NCI-H1105 treated with DMSO at 0.1 percent for 48 hours (cell line): ENCODE data around the gene WDR18.
"Not testable (repeated sequence)": the region's sequence is repeated elsewhere in the genome, so short reads cannot be mapped to it uniquely, and the experiment has no call there.

Experiments used
- DNase-seq: peaks from one replicate; lab custom pipeline; 2025; lab: John Stamatoyannopoulos, UW

WDR18 gene

DNA sequence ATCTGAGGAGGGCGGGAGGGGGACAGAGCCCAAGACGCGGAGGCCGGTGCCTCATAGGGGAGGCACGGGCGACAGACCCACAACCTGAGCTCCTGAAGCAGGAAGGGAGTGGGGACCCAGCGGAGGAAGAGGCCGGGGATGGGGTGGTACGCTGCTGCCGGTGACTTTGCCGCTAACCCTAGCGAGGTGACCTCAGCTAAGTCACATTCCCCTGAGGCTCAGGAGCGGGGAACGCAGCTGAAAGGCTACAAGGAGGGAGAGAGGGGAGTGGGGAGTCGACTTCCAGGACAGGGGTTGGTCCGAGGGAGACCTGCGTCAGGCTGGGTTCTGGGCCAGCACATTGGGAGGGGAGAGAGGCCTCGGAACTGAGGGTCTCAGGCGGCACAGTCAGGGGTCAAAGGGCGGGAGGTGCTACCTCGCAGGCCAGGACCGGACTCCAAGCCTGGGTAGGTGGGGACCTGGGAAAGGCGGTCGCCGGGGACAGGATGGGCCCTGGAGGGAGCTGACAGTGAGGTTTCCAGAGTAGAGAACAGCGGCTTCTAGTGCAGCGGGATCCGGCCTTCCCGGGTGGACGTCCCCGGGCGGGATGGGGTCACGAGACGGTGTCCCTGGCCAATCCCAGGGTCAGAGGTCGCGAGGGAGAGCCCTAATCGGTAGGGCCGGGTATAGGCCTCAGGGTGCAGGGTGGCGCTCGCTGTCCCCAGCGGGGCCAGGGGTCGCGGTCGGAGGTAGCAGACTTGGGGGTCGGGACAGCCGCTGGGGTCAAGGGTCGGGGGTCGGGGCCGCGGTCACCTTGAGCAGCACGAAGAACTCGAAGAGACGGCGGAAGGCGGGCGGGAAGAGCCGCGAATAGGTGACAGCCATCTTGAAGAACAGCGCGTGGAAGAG is 36.1 kb downstream of the WDR18 start:
- no peak for DNase-seq

DNA sequence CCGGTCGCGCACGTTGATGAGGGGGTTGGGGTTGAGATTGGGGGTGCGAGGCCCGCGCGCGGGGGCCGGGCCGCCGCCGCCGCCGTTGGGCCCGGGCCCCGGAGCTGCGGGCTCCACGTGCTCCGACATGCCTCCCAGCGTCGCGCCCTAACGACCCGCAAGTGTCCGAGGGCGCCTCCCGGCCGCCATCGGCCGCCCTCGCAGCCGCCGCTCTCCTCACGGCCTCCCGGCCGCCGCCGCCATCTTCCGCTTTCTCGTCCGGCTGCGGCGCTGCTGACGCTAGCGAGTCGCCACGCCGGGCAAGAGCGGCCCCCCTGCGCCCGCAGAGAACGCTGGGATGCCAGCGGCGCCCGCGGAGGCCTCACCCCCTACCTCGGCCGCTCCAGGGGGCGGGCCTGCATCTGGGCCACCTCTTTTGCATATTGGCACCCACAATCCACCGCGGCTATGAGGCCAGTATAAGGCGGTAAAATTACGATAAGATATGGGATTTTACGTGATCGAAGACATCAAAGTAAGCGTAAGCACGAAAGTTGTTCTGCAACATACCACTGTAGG is 36.8 kb downstream of the WDR18 start, which contains the start of gene TMEM259:
TSS of gene TMEM259 (minus strand) at position 256 of the 558 bp plus-strand sequence. CDS start at position 129, 127 bp downstream.
- peak; percentile 96 for DNase-seq

DNA sequence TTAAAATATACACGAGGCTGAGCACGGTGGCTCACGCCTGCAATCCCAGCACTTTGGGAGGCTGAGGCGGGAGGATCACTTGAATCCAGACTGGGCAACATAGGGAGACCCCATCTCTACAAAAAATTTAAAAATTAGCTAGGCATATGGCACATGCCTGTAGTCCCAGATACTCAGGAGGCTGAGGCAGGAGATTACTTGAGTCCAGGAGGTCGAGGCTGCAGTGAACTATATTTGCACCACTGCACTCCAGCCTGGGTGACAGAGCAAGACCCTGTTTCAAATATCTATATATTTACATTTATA is 39.7 kb downstream of the WDR18 start:
- DNase-seq, result not testable (repeated sequence)

- not testable (repeated sequence) for DNase-seq
Measured at GRCh38 chr19:1025080-1025479, 40.9 kb downstream of the WDR18 start.

- DNase-seq, result no peak
Measured at GRCh38 chr19:1025960-1026782, 42.0 kb downstream of the WDR18 start, which contains the start of gene CNN2. TSS of gene CNN2 (plus strand) at chr19:1026608. CDS start at chr19:1026662, 54 bp downstream.

DNA sequence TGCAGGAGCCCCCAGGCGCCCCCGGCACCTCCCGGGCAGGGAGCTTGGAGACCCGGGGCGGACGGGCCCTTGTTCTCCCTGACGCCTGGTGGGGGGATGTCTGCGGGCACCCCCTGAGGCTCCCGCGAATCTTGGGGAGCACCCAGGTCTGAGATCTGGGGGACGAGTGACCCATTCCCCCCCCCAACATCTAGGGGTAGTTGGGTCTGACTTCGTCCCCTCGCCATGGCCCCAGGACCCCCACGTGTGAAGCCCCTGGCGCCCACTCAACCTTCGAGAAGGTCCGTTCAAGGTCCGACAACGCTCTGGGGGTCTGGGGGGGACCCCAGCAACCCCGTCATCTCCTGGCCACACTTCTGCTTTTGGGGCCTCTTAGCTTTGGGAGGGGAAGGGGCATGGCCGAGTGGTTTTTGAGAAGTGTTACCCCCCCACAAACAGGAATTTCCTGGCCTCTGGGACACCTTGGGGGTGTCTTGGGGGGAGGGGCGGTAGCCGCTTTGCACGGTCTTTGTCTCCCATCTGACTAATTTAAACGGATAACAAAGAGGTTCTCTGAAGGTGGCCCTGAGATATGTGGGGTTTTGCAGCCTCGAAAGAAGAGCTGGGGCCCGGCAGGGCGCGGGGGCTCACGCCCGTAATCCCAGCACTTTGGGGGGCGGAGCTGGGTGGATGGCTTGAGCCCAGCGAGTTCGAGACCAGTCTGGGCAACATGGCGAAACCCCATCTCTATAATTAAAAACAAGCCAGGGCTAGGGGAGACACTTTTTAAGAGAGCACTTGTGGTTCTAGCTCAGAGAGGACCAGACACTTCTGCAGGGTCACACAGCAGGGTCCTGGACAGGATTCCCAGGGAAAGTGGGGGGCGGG is 42.9 kb downstream of the WDR18 start:
- DNase-seq, result peak; percentile 17

- DNase-seq, result no peak
Measured at GRCh38 chr19:1027650-1028061, 43.5 kb downstream of the WDR18 start.

DNA sequence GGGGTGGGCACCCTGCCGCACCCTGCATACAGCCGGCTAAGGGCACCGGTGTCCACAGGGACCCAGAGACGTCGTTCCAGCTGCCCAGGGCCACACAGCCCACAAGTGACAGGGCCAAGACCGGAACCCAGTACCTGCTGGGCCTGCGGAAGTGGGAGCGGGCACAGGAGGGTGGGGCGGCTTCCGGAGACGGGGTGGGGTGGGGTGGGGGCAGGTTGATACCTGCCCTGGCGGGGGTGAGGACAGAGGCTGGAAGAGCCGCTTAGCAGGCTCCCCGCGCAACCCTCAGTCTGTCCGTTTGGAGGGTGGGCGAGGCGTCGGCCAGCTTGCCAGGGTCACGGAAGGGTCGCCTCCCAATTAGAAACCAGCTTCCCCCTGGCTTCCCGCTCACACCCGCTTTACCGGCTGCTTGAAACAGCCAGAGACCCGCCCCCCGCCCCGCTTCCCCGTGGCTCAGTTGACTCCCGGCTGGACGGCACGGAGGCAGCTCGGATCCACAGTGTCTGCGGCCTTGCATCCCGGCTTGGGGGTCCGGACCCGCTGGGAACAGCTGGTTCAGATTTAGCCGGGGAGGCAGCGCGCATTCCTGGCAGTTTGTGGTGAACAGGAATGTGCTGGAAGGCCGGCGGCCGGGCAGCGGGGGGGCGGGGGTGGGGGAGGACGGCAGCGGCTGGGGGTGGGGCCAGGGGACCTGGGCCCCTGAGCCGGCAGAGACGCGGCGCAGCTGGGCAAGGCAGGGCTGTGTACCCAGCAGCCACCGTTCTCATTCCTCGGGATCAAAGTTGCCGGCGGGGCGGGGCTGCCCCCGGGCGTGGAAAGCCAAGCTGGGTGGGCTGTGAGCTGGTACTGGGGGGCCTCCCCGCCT is 44.1 kb downstream of the WDR18 start:
- peak; percentile 22 for DNase-seq

GRCh38 chr19:1032264-1032867 is 48.2 kb downstream of the WDR18 start:
- DNase-seq, result no peak

GRCh38 chr19:1035998-1036621 is 52.0 kb downstream of the WDR18 start:
- DNase-seq, result no peak

GRCh38 chr19:1037621-1038064 is 53.5 kb downstream of the WDR18 start:
- DNase-seq, result no peak

DNA sequence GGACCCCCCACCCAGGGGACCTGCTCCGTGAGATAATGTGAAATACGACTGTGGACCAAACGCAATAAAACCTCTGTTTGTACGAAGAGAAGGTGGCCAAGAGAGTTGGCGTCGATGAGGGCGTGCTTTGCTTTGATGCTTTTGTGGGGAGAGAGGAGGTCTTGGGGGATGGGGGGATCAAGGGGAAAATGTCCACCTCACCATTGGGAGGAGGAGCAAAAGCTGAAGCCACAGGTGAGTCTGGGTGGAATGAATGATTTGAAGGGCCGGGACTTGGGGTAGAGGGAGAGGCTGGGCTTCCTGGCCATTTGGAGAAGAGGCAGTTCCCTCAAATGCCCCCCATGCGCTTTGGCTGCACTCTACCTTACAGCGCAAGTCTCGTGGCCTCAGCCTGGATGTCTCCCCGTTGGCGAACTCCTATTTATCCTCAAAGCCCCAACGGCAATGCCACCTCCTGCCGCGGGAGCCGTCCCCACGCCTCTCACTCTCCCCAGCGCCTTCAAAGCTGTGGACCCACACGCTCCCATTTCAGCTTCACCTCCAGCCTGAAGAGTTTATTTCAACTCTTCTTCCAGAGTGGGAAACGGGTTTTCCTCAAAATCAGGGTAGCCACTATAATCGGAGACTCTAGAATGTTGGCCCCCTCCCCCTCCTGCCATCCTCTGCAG is 55.0 kb downstream of the WDR18 start:
- no peak for DNase-seq

- DNase-seq, result peak; percentile 96
Measured at GRCh38 chr19:1039646-1040475, 55.7 kb downstream of the WDR18 start, which contains the start of gene ABCA7. TSS of gene ABCA7 (plus strand) at chr19:1040107. CDS start at chr19:1041362, 1,255 bp downstream.

DNA sequence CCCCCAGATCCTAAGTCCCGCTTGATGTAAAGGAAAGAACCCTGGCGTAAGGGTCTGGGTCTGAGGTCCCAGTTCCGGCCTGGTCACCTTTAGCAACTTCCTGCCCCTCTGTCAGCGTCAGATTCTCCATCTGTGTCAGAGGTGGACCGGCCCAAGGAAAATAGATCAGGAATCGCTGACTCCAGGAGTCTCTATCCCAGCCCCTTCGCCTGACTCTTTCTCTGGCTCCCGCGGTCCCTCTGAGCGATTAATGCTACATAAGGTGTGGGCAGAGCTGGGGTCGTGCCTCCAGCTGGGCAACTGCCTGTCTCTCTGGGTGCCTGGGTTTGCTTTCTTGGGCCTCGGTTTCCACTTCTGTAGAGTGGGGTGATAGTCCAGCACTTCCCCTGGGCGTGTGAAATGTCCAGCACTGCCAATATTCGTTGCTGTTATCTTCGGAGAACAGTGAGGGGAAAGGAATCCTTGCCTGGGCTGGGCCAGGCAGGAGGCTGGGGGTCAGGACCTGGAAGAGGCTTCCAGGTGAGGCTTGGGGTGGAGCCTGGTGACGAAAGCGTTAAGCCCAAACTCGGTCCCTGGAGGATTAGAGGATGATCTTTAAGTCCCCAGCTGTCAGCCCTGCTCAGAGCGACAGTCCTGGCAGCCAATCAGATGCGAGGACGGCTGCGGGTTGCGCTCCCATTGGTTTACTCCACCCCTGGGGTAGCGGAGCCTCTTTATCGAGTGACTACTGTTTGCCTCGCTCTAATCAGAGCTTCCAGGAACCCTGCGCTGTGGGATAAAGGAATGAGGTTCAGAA is 56.5 kb downstream of the WDR18 start:
- DNase-seq, result peak; percentile 90

DNA sequence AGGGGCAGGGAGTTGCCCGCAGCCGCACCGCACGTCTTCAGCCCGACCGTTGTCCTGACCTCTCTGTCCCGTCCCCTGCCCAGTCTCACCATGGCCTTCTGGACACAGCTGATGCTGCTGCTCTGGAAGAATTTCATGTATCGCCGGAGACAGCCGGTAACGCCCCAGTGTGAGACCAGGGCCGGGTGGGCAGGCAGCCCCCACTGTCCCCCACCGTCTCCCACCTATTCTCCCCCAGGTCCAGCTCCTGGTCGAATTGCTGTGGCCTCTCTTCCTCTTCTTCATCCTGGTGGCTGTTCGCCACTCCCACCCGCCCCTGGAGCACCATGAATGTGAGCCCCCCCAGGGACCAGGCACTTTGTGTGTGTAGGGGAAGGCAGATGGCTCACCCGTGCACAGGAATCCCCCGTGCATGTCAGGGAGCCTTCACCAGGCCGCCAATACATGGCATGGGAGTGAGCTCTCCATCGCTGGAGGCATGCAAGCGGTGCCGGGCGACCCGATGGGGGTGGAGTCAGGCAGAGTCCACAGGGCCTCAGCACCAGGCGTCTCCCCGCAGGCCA is 57.2 kb downstream of the WDR18 start:
- no peak for DNase-seq

DNA sequence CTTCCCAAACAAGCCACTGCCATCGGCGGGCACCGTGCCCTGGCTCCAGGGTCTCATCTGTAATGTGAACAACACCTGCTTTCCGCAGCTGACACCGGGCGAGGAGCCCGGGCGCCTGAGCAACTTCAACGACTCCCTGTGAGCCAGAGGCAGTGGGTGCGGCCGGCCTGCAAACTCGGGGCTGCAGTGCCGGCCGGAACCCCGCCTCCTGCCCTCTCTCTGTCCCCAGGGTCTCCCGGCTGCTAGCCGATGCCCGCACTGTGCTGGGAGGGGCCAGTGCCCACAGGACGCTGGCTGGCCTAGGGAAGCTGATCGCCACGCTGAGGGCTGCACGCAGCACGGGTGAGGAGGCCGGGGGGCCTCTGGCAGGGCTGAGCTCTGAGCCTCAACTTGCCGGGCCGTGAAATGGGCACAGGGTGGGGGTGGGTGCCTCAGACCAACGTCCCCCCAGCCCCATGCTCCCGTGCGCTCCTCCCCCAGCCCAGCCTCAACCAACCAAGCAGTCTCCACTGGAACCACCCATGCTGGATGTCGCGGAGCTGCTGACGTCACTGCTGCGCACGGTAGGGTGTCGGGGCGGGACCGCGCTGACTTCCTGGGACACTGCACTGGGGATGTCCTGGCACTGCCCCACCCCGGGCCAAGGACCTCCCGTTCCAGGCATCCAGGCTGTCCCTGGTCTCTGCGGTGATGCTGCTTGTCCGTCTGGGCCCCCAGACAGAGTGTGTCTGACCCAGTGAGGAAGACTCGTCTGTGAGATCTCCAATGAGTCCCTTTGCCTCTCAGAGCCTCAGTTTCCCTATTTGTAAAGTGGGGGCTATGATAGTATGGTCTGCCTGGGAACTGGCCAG is 57.9 kb downstream of the WDR18 start:
- peak; percentile 29 for DNase-seq
